Uterus (tissue), 2 donors: ENCODE data around the gene METAP1D.

Experiments used
- POLR2A ChIP-seq, 2 donors: fragments of 450-650 bp; IDR thresholded peaks; one replicate each; pipeline ENCODE4 v1.6.1; 2016; ENCODE audit warnings: antibody characterized with exemption in 2 of 2, mild to moderate bottlenecking in 1 of 2, moderate library complexity in 1 of 2
- TF ChIP-seq, protein P1 (sequence below), 4 experiments: fragments of 200-600 bp in 2 of 4; fragments of 450-650 bp in 2 of 4; sonication (generic) in 2 of 4; IDR thresholded peaks; one replicate each; pipeline ENCODE4 v1.5.1; 2016 to 2019; ENCODE audit warnings: antibody characterized with exemption in 4 of 4, mild to moderate bottlenecking in 2 of 4, moderate library complexity in 1 of 4

GRCh38 chr2:171960570-171960969 is 39.2 kb upstream of the METAP1D start:
- TF ChIP-seq, protein P1, sequence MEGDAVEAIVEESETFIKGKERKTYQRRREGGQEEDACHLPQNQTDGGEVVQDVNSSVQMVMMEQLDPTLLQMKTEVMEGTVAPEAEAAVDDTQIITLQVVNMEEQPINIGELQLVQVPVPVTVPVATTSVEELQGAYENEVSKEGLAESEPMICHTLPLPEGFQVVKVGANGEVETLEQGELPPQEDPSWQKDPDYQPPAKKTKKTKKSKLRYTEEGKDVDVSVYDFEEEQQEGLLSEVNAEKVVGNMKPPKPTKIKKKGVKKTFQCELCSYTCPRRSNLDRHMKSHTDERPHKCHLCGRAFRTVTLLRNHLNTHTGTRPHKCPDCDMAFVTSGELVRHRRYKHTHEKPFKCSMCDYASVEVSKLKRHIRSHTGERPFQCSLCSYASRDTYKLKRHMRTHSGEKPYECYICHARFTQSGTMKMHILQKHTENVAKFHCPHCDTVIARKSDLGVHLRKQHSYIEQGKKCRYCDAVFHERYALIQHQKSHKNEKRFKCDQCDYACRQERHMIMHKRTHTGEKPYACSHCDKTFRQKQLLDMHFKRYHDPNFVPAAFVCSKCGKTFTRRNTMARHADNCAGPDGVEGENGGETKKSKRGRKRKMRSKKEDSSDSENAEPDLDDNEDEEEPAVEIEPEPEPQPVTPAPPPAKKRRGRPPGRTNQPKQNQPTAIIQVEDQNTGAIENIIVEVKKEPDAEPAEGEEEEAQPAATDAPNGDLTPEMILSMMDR (IDR thresholded peaks at IDR 0.05): no peak
- no peak for TF ChIP-seq POLR2A (IDR thresholded peaks at IDR 0.05)
